SK-N-MC (cell line): ENCODE measurements around the gene S100A13.

Source experiments
- EZH2 ChIP-seq: fragments of 200-600 bp; sonication (generic); IDR thresholded peaks from one replicate; pipeline ENCODE4 v1.6.1; 2017; ENCODE audit warnings: antibody characterized with exemption
- POLR2AphosphoS5 ChIP-seq: IDR thresholded peaks from 2 replicates; pipeline ENCODE4 v1.6.1; 2012; ENCODE audit warnings: mild to moderate bottlenecking, low read depth, low read length, borderline replicate concordance

- TF ChIP-seq POLR2AphosphoS5 (no peak), EZH2 (no peak)
Observed at GRCh38 chr1:153613406-153613805, 13.9 kb downstream of the S100A13 start.
